Mesendoderm (in vitro differentiated cells): ENCODE data around the gene MZB1.
A peak's percentile ranks its signal among the peaks of the same experiment; 100 is the strongest.

Experiments used
- DNase-seq: peaks from one replicate; pipeline ENCODE4 v3.0.0; 2013
- H2AK5ac ChIP-seq: 2 replicates; pipeline ENCODE4 v1.6.1; 2013; ENCODE audit warnings: low read length, inconsistent platforms
- H2BK120ac ChIP-seq: 2 replicates; pipeline ENCODE4 v1.6.1; 2013; ENCODE audit warnings: low read depth, mild to moderate bottlenecking, low read length, moderate library complexity, mixed read lengths
- H2BK15ac ChIP-seq: replicated peaks from 2 replicates; pipeline ENCODE4 v1.6.1; 2013; ENCODE audit warnings: low read depth, mild to moderate bottlenecking, moderate library complexity
- H2BK5ac ChIP-seq: 2 replicates; pipeline ENCODE4 v1.6.1; 2013; ENCODE audit warnings: low read length, inconsistent platforms
- H3K18ac ChIP-seq: 2 replicates; pipeline ENCODE4 v1.6.1; 2013; ENCODE audit warnings: mild to moderate bottlenecking, low read length, mixed read lengths
- H3K23ac ChIP-seq: one replicate; pipeline ENCODE4 v1.6.1; 2013; ENCODE audit warnings: low read length
- H3K27ac ChIP-seq: 2 replicates; pipeline ENCODE4 v1.5.1; 2013; ENCODE audit warnings: low read depth, mild to moderate bottlenecking, inconsistent platforms, low read length, moderate library complexity
- H3K27me3 ChIP-seq: 2 replicates; pipeline ENCODE4 v1.6.1; 2013; ENCODE audit warnings: low read length, control low read depth, mild to moderate bottlenecking, inconsistent platforms; ENCODE audit not compliant: insufficient read depth, poor library complexity
- H3K36me3 ChIP-seq: 2 replicates; pipeline ENCODE4 v1.6.1; 2013; ENCODE audit warnings: low read length, inconsistent platforms; ENCODE audit not compliant: control insufficient read depth, insufficient read depth
- H3K4ac ChIP-seq: one replicate; pipeline ENCODE4 v1.6.1; 2013; ENCODE audit warnings: low read depth, mild to moderate bottlenecking, low read length, moderate library complexity
- H3K4me1 ChIP-seq: 2 replicates; pipeline ENCODE4 v1.6.1; 2013; ENCODE audit warnings: low read depth, low read length, inconsistent platforms; ENCODE audit not compliant: control insufficient read depth
- H3K4me2 ChIP-seq: 2 replicates; pipeline ENCODE4 v1.6.1; 2013; ENCODE audit warnings: low read length
- H3K4me3 ChIP-seq: 2 replicates; pipeline ENCODE4 v1.5.1; 2013; ENCODE audit warnings: mild to moderate bottlenecking, low read length
- H3K56ac ChIP-seq: one replicate; pipeline ENCODE4 v1.6.1; 2013; ENCODE audit warnings: low read length
- H3K79me1 ChIP-seq: 2 replicates; pipeline ENCODE4 v1.6.1; 2013; ENCODE audit warnings: low read length, inconsistent platforms
- H3K79me2 ChIP-seq: 2 replicates; pipeline ENCODE4 v1.6.1; 2013; ENCODE audit warnings: mild to moderate bottlenecking, low read length; ENCODE audit not compliant: control insufficient read depth, insufficient read depth
- H3K9ac ChIP-seq: 2 replicates; pipeline ENCODE4 v1.6.1; 2013; ENCODE audit warnings: low read length, inconsistent platforms
- H4K5ac ChIP-seq: one replicate; pipeline ENCODE4 v1.6.1; 2013; ENCODE audit warnings: low read length
- H4K8ac ChIP-seq: one replicate; pipeline ENCODE4 v1.6.1; 2013; ENCODE audit warnings: low read depth, mild to moderate bottlenecking, control low read depth, low read length, moderate library complexity
- WGBS: extraction: QIAGEN DNeasy Blood & Tissue Kit; methylation state at CpG from one replicate; pipeline ENCODE4 v1.1.7; 2013; ENCODE audit warnings: low lambda C conversion rate, missing lambda C conversion rate; ENCODE audit not compliant: insufficient coverage; ENCODE audit errors: extremely low coverage; 5-methylcytosine and 5-hydroxymethylcytosine counted together

Gene MZB1

DNA sequence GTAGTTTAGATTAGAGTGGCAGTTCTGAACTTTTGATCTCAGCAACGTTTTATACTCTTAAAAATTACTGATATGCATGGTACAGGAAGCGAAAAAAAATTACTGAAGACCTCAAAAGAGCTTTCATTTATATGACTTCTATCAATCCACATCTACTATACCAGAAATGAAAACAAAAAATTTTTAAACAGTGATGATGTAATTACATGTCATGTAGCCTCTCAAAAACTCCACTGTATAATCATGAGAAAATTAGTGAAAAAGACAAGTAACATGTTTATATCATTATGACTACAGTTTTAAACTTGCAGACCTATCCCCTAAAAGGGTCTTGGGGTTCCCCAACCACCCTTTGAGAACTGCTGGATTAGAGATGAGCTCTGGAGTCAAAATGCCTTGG lies 40.3 kb upstream of the MZB1 start:
- Histone ChIP-seq H3K23ac (no peak overlapping the region), H3K9ac (no peak overlapping the region), H2AK5ac (no peak overlapping the region), H2BK5ac (no peak overlapping the region), H3K56ac (no peak overlapping the region), H3K79me2 (no peaks in the 10 kb centered on the region), H4K8ac (no peak overlapping the region), H3K27me3 (no peaks in the 10 kb centered on the region), H3K36me3 (no peaks in the 10 kb centered on the region), H2BK15ac (no peak overlapping the region), H3K4ac (no peak overlapping the region), H3K4me1 (no peaks in the 10 kb centered on the region), H3K4me2 (no peak overlapping the region), H3K4me3 (no peak overlapping the region), H3K27ac (no peak overlapping the region), H3K79me1 (no peaks in the 10 kb centered on the region), H3K18ac (no peak overlapping the region), H4K5ac (no peak overlapping the region), H2BK120ac (no peak overlapping the region)
- no peak for DNase-seq
- WGBS: no CpG with 5 or more reads among the region's 2 CpGs

DNA sequence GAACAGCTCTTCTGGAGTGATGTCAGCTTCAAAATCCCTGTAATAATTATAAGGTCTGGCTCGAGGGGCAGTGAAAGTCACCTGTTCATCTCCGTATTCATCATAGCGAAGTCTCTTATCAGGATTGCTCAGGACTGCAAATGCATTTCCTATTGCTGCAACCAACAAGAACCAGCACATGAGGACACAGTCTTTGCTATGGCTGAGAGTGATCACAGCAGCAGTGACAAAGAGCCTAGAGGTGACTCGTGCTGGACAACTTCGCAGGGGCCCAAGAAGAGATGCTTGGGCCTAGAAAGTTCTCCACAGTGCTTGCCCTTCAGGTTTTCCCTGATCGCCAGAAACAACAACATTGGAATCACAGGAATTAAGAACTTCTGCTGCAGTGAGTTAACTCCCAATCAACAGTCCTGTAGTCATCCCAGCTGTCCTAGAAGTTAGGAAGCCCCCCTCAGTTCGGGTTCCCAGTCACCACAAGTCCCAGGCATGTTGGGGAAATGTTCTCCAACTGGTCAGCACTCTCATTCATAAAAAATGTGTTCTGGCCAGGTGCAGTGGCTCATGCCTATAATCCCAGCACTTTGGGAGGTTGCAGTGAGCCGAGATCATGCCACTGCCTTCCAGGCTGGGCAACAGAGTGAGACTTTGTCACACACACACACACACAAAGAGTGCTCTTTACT lies 36.6 kb upstream of the MZB1 start:
- H3K36me3 ChIP-seq: no peaks in the 10 kb centered on the region
- no peak overlapping the region for H3K27ac ChIP-seq
- no CpG with 5 or more reads among the region's 8 CpGs for WGBS

DNA sequence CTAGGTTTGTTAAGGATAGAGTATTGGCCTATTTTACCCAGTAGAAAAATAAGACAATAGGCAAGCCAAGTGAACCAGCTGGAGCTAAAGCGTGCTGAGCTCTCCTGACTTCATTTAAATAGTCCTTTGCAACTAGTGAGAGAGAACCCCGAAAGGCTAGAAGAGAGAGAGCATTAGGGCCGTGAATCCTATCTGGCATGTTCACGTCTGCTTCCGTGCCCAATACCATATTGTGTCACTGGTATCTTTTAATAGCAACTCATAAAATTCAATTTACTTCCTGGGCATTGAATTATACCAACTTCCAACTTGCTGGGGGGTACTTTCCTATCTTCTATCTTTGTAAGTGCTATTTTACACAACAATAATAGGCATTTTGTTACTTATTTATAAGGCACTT lies 35.8 kb upstream of the MZB1 start:
- DNase-seq: no peak
- no peak overlapping the region for H3K18ac ChIP-seq
- H4K8ac ChIP-seq: no peak overlapping the region
- no peak overlapping the region for H4K5ac ChIP-seq
- no peaks in the 10 kb centered on the region for H3K79me2 ChIP-seq
- no peak overlapping the region for H3K27ac ChIP-seq
- no peaks in the 10 kb centered on the region for H3K27me3 ChIP-seq
- no peak overlapping the region for H2AK5ac ChIP-seq
- no peak overlapping the region for H3K4me3 ChIP-seq
- H3K79me1 ChIP-seq: no peaks in the 10 kb centered on the region
- no peak overlapping the region for H3K4ac ChIP-seq
- H2BK5ac ChIP-seq: no peak overlapping the region
- H3K56ac ChIP-seq: no peak overlapping the region
- WGBS: no CpG with 5 or more reads among the region's 5 CpGs
- H3K4me2 ChIP-seq: no peak overlapping the region
- H3K36me3 ChIP-seq: no peaks in the 10 kb centered on the region
- H2BK120ac ChIP-seq: no peak overlapping the region
- H3K9ac ChIP-seq: no peak overlapping the region
- no peak overlapping the region for H2BK15ac ChIP-seq
- no peaks in the 10 kb centered on the region for H3K4me1 ChIP-seq
- H3K23ac ChIP-seq: no peak overlapping the region

More for the DNA sequence above, 36.6 kb upstream of the MZB1 start:
- no peak overlapping the region for H2BK120ac ChIP-seq
- no peaks in the 10 kb centered on the region for H3K79me2 ChIP-seq
- no peak overlapping the region for H3K4ac ChIP-seq
- H3K4me1 ChIP-seq: no peaks in the 10 kb centered on the region
- no peak for DNase-seq
- no peak overlapping the region for H2AK5ac ChIP-seq
- H3K27me3 ChIP-seq: no peaks in the 10 kb centered on the region
- no peak overlapping the region for H4K8ac ChIP-seq
- no peak overlapping the region for H3K4me3 ChIP-seq
- H3K56ac ChIP-seq: no peak overlapping the region
- no peak overlapping the region for H3K4me2 ChIP-seq
- H2BK15ac ChIP-seq: no peak overlapping the region
- no peak overlapping the region for H2BK5ac ChIP-seq
- no peak overlapping the region for H4K5ac ChIP-seq
- no peak overlapping the region for H3K9ac ChIP-seq
- no peak overlapping the region for H3K23ac ChIP-seq
- H3K18ac ChIP-seq: no peak overlapping the region
- no peaks in the 10 kb centered on the region for H3K79me1 ChIP-seq

DNA sequence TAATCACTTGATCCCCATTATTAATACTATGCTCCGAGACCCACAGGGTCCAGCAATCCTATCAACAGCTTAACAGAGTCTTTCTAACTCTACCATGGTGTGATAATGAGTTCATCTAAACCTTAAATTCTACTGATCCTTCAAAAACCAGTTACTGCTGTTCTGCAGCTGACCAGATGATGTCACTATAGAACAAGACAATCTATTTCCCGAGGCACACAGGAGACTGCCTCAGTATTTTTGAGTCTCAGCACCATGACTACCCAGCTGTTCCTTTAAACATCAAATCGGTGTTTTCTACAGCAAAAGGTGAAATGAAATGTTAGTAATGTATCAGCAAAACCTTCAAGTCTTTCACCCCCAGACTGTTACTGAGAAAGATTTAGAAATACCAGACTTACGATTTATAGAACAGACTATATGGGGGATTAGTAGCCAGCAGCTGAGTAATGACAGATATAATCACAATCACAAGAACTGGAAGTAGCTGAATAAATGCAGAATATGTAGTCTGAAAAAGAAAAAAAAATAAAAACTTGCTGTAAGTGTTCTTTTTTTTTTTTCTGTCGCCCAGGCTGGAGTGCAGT lies 32.7 kb upstream of the MZB1 start:
- no peak overlapping the region for H2AK5ac ChIP-seq
- no peak overlapping the region for H3K27ac ChIP-seq
- H2BK15ac ChIP-seq: no peak overlapping the region
- H3K18ac ChIP-seq: no peak overlapping the region
- no peaks in the 10 kb centered on the region for H3K36me3 ChIP-seq
- H4K5ac ChIP-seq: no peak overlapping the region
- peak; percentile 81 for DNase-seq
- no peaks in the 10 kb centered on the region for H3K27me3 ChIP-seq
- no peak overlapping the region for H3K23ac ChIP-seq
- no peak overlapping the region for H3K56ac ChIP-seq
- H3K79me2 ChIP-seq: no peaks in the 10 kb centered on the region
- no CpG with 5 or more reads among the region's 5 CpGs for WGBS
- H3K4me2 ChIP-seq: no peak overlapping the region
- H3K4me3 ChIP-seq: no peak overlapping the region
- no peak overlapping the region for H2BK120ac ChIP-seq
- H3K4ac ChIP-seq: no peak overlapping the region
- H2BK5ac ChIP-seq: no peak overlapping the region
- H3K4me1 ChIP-seq: no peaks in the 10 kb centered on the region
- H4K8ac ChIP-seq: no peak overlapping the region
- H3K9ac ChIP-seq: no peak overlapping the region
- no peaks in the 10 kb centered on the region for H3K79me1 ChIP-seq

DNA sequence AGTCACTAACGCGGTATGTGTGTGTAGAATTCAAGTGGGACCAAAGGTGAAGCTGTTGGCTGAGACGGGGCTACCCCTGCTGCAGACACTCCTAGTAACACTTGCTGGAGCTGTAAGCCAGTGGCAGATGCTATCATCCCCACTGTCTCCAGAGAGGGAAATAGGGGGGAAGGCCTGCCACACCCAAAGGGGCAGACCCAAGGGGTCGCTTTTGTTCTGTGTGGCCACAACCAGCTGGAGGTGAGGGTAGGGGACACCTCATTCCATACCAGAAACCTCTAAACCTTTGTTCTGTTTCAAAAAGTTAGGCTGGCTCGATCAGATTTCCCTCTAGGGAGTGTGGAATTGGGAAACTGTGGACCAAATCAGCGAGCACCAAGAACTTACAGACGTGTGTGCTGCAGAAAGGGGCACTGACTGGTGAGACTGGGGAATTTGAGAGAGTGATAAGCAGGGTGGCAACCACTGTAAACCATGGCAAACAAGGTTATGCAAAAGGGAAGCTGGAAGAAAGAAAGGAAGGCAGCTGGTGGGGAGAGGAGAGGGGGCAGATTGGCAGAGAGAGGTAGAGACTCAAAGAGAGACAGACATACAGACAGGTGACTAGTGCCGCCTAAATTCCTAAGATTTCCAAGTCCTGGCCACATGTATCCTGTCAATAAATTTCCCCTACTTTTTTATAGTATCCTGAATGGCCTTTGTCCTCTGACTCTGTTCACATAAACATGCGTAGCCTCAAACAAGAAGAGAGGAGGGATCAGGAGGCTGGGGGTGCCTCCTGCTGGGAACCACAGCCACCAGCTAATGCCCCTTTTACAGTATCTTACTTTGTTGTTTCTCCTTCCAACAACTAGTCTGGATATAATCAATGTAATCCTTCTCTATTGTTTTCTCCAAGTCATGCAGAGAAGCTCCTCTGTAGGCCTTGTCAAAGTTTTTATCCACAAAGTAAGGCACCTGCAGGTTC lies 29.8 kb upstream of the MZB1 start:
- Histone ChIP-seq H3K9ac (no peak overlapping the region), H4K8ac (no peak overlapping the region), H3K23ac (no peak overlapping the region), H3K56ac (no peak overlapping the region), H3K4me2 (no peak overlapping the region), H3K79me2 (no peaks in the 10 kb centered on the region), H3K36me3 (no peaks in the 10 kb centered on the region), H2BK5ac (no peak overlapping the region), H2AK5ac (no peak overlapping the region), H3K27me3 (no peaks in the 10 kb centered on the region), H3K4me1 (no peaks in the 10 kb centered on the region), H3K4ac (no peak overlapping the region), H3K18ac (no peak overlapping the region), H4K5ac (no peak overlapping the region), H2BK120ac (no peak overlapping the region), H3K27ac (no peak overlapping the region), H3K4me3 (no peak overlapping the region), H2BK15ac (no peak overlapping the region), H3K79me1 (no peaks in the 10 kb centered on the region)
- DNase-seq: peak; percentile 31
- no CpG with 5 or more reads among the region's 9 CpGs for WGBS
